GM18868 (cell line): ENCODE measurements around the gene MED9.
"Not testable (repeated sequence)": the region's sequence is repeated elsewhere in the genome, so short reads cannot be mapped to it uniquely, and the experiment has no call there.

ENCODE experiments used
- ATAC-seq: cut with Tn5 transposase; IDR thresholded peaks from one replicate; pipeline ENCODE4 v1.9.1; 2021; ENCODE audit warnings: mild to moderate bottlenecking, moderate library complexity; ENCODE audit not compliant: unreplicated experiment

The MED9 gene

GRCh38 chr17:17486416-17486815 lies 9.6 kb downstream of the MED9 start:
- not testable (repeated sequence) for ATAC-seq

GRCh38 chr17:17487998-17488397 lies 11.2 kb downstream of the MED9 start:
- no peak for ATAC-seq

DNA sequence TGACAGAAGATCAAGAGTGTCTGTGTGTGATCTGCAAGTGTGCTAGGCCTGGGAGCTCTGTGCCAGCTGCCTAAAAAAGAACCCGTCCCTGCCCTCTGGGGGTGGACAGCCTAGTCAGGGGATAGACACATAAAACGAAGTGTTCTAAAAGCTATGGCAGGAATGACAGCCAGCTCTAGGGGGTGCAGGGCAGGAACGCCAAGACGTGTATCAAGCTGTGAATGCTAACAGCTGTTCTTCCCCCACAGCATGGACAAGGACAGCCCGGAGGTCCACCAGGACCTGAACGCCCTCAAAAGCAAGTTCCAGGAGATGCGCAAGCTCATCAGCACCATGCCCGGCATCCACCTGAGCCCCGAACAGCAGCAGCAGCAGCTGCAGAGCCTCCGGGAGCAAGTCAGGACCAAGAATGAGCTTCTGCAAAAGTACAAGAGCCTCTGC lies 14.3 kb downstream of the MED9 start:
- no peak for ATAC-seq

DNA sequence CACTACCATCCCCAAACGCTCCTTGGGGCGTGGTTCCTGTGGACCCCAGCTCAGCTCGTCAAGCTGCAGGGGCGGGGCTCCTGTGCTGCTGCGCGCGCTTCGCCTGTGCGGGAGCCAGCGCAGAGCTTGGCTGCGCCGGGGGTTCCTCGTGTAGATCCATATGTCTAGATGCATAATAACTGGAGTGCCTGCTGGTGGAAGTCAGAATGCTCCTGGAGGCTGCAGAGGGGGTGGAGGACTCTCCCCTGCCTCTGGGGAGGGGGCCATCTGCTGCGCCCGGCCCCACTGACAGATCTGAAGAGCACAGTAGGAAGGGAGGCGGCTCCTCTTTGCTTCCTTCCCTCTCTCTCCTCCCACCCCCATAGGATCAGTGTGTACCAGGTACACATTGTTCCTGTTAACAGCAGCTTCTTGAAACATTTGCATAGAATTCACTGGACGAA lies 14.8 kb downstream of the MED9 start:
- ATAC-seq = no peak

DNA sequence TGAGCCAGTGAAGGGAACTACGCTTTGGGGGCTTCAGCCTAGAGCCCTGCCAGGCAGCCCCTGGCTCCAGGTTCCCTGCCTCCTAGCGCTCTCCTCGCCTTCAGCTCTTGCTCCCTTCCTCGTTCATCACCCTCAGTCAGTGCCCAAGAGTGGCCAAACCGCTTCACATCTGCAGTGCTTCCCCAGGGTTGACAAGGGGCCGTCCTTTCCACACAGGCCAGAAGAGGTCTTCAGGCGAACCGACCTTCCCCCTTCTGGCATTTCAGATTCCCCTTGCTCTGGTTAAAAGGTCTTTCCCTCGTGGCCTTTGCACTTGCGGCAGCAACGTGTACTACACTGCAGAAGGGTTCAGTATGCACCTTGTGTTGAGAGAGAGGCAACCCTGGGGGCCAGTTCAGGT lies 15.3 kb downstream of the MED9 start:
- ATAC-seq = no peak

- no peak for ATAC-seq
These were observed 15.8 kb downstream of the MED9 start for GRCh38 chr17:17492571-17492970.

GRCh38 chr17:17493249-17493985 lies 16.6 kb downstream of the MED9 start:
- no peak for ATAC-seq

- ATAC-seq = no peak
These were observed 17.2 kb downstream of the MED9 start for GRCh38 chr17:17493986-17494466.

GRCh38 chr17:17494499-17494869 lies 17.7 kb downstream of the MED9 start:
- no peak for ATAC-seq

GRCh38 chr17:17494870-17495535 lies 18.2 kb downstream of the MED9 start:
- ATAC-seq = no peak

GRCh38 chr17:17495536-17496188 lies 18.9 kb downstream of the MED9 start:
- no peak for ATAC-seq

GRCh38 chr17:17496189-17497064 lies 19.6 kb downstream of the MED9 start, which contains the start of gene RASD1:
Gene RASD1 (minus strand): TSS chr17:17496395. CDS start chr17:17496181, 214 bp downstream.
- peak; percentile 77 for ATAC-seq

DNA sequence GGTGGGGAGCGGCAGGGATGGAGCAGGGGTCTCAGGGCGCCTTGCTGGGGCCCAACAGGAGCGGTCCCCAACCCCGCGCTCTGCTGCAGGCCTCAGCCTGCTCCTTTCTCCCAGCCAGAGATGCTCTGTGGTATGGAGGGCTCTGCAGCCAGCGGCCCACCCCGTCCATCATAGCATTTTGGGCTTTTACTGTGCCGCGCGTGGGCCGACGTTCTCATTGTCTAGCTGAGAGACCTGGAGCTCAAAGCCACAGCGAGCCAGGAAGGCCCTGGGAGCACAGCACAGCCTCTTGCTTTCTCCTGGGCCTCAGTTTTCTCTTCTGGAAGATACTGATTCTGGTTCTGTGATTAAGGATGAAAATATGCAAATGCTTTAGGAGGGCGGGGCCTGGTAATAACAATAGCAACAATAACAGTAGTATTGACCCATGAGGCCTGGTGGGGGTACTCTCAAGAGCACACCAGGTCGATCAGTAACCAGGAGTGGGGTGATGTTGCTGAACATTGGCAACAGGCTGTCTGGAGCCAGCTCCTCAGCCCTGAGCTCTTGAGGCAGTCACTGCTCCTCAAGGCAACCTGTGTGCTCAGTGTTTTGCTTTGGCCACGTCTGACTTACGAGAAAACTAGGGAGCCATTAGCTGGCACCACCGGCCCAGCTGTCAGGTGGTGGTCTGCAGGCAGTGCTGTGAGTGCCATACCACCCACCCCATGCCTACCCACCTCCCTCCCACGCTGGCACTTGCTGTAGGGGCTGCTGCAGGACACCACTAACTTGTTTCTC lies 20.5 kb downstream of the MED9 start:
- no peak for ATAC-seq

DNA sequence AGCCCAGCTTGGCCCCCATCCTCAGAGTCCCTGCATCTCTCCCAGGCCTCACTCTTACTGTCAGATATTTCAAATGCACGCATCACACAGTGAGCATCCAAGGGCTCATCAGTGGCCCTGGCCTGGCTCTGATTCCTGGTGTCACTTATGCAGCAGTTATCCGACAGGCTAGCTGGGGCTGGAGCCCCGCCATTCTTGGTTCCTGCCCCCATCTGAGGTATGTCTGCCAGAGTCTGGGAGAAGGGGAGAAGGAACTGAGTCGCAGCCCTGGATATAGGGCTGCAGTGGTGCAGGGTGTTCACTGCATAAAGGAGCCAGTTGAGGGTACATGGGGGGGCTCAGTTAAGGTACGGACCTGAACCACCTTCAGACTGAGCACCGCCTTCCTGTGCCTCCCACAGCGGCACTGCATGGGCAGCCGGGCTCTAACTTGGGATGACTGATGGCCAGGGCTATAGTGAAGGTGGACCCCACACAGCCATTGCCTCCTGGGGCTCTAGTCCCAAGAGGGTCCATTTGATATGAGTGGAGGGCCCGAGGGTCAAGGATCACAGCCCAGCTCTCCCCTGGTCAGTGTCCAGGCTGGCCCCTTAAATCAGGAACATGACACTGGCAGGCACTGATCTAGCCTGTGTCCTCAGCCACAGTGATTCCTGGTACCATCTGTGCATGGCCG lies 21.2 kb downstream of the MED9 start:
- no peak for ATAC-seq

DNA sequence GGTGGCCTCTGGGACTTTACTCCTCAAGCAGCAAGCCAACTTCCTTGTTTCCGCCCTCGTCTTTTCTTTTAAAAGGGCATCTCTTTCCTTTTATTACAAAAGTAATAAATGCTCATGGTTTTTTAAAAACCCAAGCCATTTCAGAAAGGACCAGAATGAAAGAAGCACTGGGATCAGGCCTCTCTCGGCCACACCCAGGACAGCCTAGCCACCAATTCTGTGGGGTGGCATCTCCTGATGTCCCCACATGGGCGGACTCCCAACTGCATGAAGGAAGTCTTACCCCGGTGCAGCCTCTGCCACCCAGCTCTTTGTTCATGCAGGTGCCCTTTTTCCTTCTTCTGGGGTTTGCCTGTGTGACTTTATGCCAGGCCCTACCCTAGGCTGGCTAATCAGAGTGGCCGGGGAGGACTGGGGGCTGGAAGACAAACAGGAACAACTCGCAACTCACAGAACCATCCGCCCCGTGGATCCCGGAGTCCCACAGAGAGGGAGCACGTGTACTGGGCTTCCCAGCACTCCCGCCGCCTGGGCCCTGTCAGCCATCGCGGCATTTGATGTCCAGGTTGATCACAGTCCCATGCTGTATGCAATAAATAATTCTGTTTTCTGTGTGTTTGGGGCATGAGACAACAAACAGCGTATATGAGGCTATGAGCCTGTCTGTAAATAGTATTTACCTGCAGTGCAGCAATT lies 22.0 kb downstream of the MED9 start:
- ATAC-seq = no peak

- no peak for ATAC-seq
These were observed 22.8 kb downstream of the MED9 start for GRCh38 chr17:17499402-17500145.

GRCh38 chr17:17500999-17501605 lies 24.3 kb downstream of the MED9 start:
- ATAC-seq = no peak
